ENCODE data around the gene PRAME. TPM values are rescaled to one million over a fixed set of nuclear protein-coding genes. Genes with fewer than 3 reads are reported as not detected.

Gene PRAME
- total and polyA plus RNA-seq, 2 donors (not counting 3 experiments of a cell fraction or from before 2014, with no cell fraction given): 0.07 TPM; not detected in 1

DNA sequence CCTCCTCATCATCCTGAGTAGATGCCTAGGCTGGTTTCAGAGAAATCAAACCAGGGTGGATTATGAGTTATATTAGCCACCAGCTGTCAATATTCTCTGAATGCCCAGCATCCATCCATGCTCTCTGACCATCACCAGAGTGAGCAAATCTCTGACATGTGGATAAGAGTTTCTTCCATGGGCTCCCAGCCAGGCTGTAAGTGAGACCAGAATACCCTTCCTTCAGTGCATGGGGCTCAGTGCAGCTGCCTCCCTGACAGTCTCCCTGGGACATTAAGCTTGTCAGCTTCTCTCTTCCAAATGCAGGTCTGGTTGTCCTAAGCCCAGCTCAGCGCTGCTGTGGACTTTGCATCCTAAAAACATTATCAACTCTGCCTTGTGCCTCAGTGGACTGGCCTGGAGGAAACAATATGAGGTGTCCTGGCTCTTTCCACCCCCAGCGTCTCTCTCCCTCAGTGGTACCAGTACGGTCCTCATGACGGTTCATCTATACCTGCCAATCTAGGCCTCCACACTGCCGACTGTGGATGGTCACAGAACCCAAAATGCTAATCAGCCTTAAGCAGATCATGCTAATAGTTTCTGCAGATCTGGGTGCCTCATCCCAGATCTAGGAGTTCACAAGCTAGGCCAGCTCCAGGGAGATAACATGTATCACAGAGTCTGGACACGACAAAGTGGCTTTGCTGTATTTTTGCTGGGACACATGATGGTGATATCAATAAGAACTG is 41.6 kb upstream of the PRAME start:
- Histone ChIP-seq H3K27me3 (ENCODE audit: control insufficient read depth in 2 of 2, insufficient read depth in 2 of 2, low read length in 2 of 2) (peaks cover 0 to 2% of the 10 kb centered on the region in 2 experiments), H2AFZ (ENCODE audit: low read depth, low read length) (no peak overlapping the region), H3K4me2 (ENCODE audit: insufficient read depth, low read length) (no peak overlapping the region), H3K79me2 (ENCODE audit: control insufficient read depth, insufficient read depth, low read length) (no peaks in the 10 kb centered on the region), H3K9me3 (replicated peaks; ENCODE audit: control insufficient read depth, insufficient read depth, low read length) (no peaks in the 10 kb centered on the region), H3K4me1 (ENCODE audit: control insufficient read depth, extremely low read depth, insufficient read depth, low read length) (no peaks in the 10 kb centered on the region), H3K27ac (ENCODE audit: insufficient read depth, low read depth, low read length) (no peak overlapping the region), H3K4me3 (replicated peaks in 1 of 3; ENCODE audit: insufficient read depth in 1 of 3, low read depth in 1 of 3, low read length in 3 of 3) (no peak overlapping the region), H3K36me3 (ENCODE audit: control insufficient read depth in 2 of 2, extremely low read depth in 1 of 2, insufficient read depth in 2 of 2, low read length in 2 of 2) (no peaks in the 10 kb centered on the region), H3K9me1 (replicated peaks; ENCODE audit: control insufficient read depth, extremely low read depth, insufficient read depth, low read length) (no peaks in the 10 kb centered on the region), H4K20me1 (replicated peaks; ENCODE audit: control insufficient read depth, extremely low read depth, insufficient read depth, low read length) (no peaks in the 10 kb centered on the region), H3K9ac (replicated peaks; ENCODE audit: extremely low read depth, insufficient read depth, low read length) (no peak overlapping the region)
- BruUV-seq (replicated peaks): no TSS peak
- TF ChIP-seq EZH2 (IDR thresholded peaks at IDR 0.05; ENCODE audit: borderline replicate concordance, low read depth, low read length, severe bottlenecking) (no peak), POLR2AphosphoS5 (IDR thresholded peaks at IDR 0.05; ENCODE audit: insufficient read depth, low read depth, low read length) (no peak), GATA2 (IDR thresholded peaks at IDR 0.05; ENCODE audit: insufficient read depth, insufficient read length, low read depth, low read length) (no peak), JUN (IDR thresholded peaks at IDR 0.05; ENCODE audit: borderline replicate concordance, insufficient read depth, insufficient read length, low read depth) (no peak), MYC (IDR thresholded peaks at IDR 0.05; ENCODE audit: low read depth, low read length) (no peak), POLR2A (IDR thresholded peaks at IDR 0.05; ENCODE audit: low read depth, low read length) (no peak), FOS (IDR thresholded peaks at IDR 0.05; ENCODE audit: borderline replicate concordance, insufficient read depth, low read length) (no peak), MAX (IDR thresholded peaks at IDR 0.05; ENCODE audit: insufficient read depth, insufficient read length) (no peak)
- TF ChIP-seq, protein P1, sequence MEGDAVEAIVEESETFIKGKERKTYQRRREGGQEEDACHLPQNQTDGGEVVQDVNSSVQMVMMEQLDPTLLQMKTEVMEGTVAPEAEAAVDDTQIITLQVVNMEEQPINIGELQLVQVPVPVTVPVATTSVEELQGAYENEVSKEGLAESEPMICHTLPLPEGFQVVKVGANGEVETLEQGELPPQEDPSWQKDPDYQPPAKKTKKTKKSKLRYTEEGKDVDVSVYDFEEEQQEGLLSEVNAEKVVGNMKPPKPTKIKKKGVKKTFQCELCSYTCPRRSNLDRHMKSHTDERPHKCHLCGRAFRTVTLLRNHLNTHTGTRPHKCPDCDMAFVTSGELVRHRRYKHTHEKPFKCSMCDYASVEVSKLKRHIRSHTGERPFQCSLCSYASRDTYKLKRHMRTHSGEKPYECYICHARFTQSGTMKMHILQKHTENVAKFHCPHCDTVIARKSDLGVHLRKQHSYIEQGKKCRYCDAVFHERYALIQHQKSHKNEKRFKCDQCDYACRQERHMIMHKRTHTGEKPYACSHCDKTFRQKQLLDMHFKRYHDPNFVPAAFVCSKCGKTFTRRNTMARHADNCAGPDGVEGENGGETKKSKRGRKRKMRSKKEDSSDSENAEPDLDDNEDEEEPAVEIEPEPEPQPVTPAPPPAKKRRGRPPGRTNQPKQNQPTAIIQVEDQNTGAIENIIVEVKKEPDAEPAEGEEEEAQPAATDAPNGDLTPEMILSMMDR (IDR thresholded peaks at IDR 0.05; ENCODE audit: extremely low read depth in 1 of 2, insufficient read depth in 1 of 2, low read depth in 1 of 2, low read length in 2 of 2): no peak
- intact Hi-C loops (cut with micrococcal nuclease): no loop called here
- DNase-seq (ENCODE audit: low read depth, low spot score) (no peak), FAIRE-seq (no peak)
- ChIA-PET CTCF (interaction anchor here (0.6 to 4.5 kb wide), 4 partner anchors 10 to 24 kb away, joined by 3 to 24 read pairs (median 10); no protein-coding TSS in a partner anchor), POLR2A (no interaction called here)
- dilution Hi-C loops (cut with MboI; ENCODE audit: extremely low pct_ligation_motif_present, low sequenced_read_pairs): no loop called here

All from endothelial cell of umbilical vein (primary cell).